Measurements from ENCODE around the gene ATAD2B. TPM values are rescaled to one million over a fixed set of nuclear protein-coding genes. Genes with fewer than 3 reads are reported as not detected.
"Not testable (repeated sequence)": the region's sequence is repeated elsewhere in the genome, so short reads cannot be mapped to it uniquely, and the experiment has no call there.

The ATAD2B gene
- total RNA-seq (10 to 100 TPM in 2 of 10 donors, 1 to 10 TPM in 8; 6.2 to 11.8 (median 8.8) TPM), polyA plus RNA-seq (1 to 10 TPM; 2.2 to 5.9 TPM)
- long read RNA-seq, donor 1, full-length matches to known transcripts = 1 of 9 reads
- long read RNA-seq, donor 1, partial matches to known transcripts = 4 of 9 reads
- long read RNA-seq, donor 1, other reads (novel, unspliced or antisense) = 4 of 9 reads
- long read RNA-seq, donor 2, partial matches to known transcripts = 2 of 6 reads
- long read RNA-seq, donor 2, other reads (novel, unspliced or antisense) = 4 of 6 reads
- long read RNA-seq, donor 3, partial matches to known transcripts = 11 of 21 reads
- long read RNA-seq, donor 3, other reads (novel, unspliced or antisense) = 10 of 21 reads

DNA sequence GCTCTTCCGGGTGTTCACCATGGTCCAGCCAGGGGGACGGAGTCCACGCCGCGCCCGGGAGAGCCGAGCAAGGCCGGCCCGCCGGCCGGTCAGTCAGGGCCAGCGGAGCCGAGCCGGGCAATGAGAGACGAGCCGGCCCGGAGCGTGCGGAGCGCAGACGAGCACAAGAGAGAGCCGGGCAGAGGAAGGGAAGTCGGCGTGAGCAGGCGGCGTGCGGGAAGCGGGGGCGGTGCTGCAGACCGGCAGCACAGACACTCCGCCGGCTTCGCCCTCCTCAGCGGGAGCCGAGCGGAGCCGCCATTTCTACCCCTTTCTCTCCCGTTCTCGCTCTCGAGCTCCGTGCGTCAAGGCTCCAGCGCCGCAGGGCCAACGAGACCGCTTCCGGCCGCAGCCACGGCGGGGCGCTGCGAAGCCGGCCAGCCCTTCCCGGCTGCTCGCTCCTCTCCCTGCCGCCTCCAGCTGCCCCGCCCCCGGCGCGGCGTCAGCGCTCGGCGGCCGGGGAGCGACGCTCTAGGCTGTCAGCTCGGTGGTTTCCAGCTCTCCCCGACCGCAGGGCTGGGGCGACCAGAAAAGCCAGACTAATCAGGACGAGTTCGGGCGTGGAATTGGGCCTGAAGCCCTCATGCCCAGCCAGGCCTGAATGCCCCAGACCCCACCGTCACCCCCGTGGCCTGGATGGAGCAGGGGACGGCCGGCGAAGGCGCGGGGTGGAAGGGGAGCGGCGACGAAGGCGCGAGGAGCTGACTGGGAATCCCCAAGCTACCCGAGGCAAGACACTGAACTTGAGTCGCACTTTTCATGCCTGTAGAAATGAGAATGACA is at the start of gene ATAD2B:
Gene ATAD2B, minus strand, starts transcription at position 374 of the 822 bp plus-strand sequence. Its CDS starts 353 bp downstream, at position 21.
- ATAC-seq (peak; percentile 93 to 96 (median 95)), DNase-seq (peak; percentile 89 to 94)
- WGBS, 2 donors = 0% methylated on average over 82 to 88 of the region's 88 CpGs
- peak within 1 kb of the TSS; percentile 86 to 100 (median 99) for H3K27ac ChIP-seq
- H3K9me3 ChIP-seq = no peaks in the 10 kb centered on the region
- peaks cover 2 to 54% (median 39%) of the 10 kb centered on the region in 9 donors for H3K4me1 ChIP-seq
- TF ChIP-seq, protein P1, sequence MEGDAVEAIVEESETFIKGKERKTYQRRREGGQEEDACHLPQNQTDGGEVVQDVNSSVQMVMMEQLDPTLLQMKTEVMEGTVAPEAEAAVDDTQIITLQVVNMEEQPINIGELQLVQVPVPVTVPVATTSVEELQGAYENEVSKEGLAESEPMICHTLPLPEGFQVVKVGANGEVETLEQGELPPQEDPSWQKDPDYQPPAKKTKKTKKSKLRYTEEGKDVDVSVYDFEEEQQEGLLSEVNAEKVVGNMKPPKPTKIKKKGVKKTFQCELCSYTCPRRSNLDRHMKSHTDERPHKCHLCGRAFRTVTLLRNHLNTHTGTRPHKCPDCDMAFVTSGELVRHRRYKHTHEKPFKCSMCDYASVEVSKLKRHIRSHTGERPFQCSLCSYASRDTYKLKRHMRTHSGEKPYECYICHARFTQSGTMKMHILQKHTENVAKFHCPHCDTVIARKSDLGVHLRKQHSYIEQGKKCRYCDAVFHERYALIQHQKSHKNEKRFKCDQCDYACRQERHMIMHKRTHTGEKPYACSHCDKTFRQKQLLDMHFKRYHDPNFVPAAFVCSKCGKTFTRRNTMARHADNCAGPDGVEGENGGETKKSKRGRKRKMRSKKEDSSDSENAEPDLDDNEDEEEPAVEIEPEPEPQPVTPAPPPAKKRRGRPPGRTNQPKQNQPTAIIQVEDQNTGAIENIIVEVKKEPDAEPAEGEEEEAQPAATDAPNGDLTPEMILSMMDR (IDR thresholded peaks at IDR 0.05) = peak; percentile 65 to 96 (median 92)
- H3K4me3 ChIP-seq = peak within 1 kb of the TSS; percentile 79 to 99 (median 92)
- no peaks in the 10 kb centered on the region for H3K27me3 ChIP-seq
- peaks cover 0 to 17% (median 0%) of the 10 kb centered on the region in 9 donors for H3K36me3 ChIP-seq
- intact Hi-C loops (cut with DNase I) = loop anchor here in 7 of 10 donors (1.0 to 10.0 kb wide), 9 partner anchors 11 to 158 kb away; partner anchors contain the start of genes SF3B6 (in 4 of the 7), TP53I3 (in 4 of the 7), WDCP (in 3 of the 7) and UBXN2A (in 2 of the 7)

DNA sequence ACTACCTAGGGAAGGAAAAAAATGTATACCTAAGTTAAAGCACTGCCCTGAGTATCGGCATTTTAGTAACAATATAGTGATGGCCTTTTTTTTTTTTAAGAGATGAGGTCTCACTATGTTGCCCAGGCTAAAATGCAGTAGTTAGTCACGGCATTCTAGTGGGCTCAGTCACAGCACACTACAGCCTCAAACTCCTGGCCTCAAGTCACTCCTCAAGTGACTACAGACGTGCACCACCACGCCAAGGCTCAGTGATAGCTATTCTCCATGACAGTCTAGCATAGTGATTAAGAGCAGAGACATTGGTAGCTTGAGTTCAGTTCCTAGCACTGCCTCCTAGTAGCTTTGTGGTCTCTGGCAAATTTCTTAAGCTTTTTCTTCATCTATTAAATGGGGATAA is 40.9 kb upstream of the ATAD2B start:
- Histone ChIP-seq H3K27me3 (no peaks in the 10 kb centered on the region), H3K36me3 (peaks cover 0 to 47% (median 8%) of the 10 kb centered on the region in 9 donors), H3K27ac (no peak overlapping the region), H3K4me1 (no peaks in the 10 kb centered on the region), H3K4me3 (no peak overlapping the region), H3K9me3 (no peaks in the 10 kb centered on the region)
- ATAC-seq (no peak), DNase-seq (no peak)
- TF ChIP-seq, protein P1 (IDR thresholded peaks at IDR 0.05) = no peak
- 96 to 98% methylated on average over 4 of the region's 4 CpGs for WGBS, 2 donors
- intact Hi-C loops (cut with DNase I) = no loop called here

DNA sequence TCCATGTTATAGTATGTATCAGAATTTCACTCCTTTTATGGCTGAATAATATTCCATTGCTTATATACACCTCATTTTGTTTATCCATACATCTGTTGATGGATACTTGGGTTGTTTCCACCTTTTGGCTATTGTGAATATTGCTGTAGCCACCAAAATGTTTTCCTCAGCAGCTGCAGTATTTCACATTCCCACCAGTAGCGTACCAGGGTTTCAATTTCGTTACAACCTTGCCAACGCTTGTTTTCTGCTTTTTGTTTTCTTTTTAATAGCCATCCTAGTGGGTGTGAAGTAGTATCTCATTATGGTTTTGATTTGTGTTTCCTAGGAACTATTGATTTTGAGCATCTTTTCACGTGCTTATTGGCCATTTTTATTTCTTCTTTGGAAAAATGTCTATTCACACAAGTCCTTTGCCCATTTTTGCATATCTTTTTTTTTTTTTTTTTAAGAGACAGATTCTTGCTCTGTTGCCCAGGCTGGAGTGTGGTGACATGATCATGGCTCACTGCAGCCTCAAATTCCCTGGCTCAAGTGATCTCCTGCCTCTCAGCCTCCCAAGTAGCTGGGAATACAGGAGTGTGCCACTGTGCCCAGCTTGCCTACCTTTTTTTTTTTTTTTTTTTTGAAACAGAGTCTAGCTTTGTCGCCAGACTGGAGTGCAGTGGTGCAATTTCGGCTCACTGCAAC is 27.5 kb upstream of the ATAD2B start:
- no peaks in the 10 kb centered on the region for H3K27me3 ChIP-seq
- DNase-seq (no peak), ATAC-seq (peak in 1 of 8 donors; percentile 42)
- TF ChIP-seq, protein P1 (IDR thresholded peaks at IDR 0.05) = no peak
- peaks cover 0 to 13% (median 4%) of the 10 kb centered on the region in 9 donors for H3K4me1 ChIP-seq
- intact Hi-C loops (cut with DNase I) = no loop called here
- peaks cover 0 to 18% (median 3%) of the 10 kb centered on the region in 9 donors for H3K36me3 ChIP-seq
- no peak overlapping the region for H3K27ac ChIP-seq
- 87 to 90% methylated on average over 6 of the region's 6 CpGs for WGBS, 2 donors
- H3K4me3 ChIP-seq = no peak overlapping the region
- H3K9me3 ChIP-seq = no peaks in the 10 kb centered on the region

DNA sequence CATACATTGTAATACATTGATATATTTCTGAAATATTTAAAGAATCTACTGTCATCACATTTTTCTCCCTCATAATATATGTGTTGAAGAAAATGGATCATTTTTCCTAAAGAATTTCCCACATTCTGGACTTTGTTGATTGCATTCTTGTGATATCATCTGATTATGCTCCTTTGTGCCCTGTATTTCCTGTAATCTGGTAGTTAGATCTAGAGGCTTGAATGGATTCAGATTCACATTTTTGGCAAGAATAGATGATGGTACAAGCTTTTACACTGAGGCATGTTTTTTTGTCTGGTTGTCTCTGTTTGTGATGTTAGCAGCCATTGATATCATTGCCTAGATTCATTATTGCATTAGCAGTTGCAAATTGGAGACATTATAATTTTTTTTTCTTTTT is 26.7 kb upstream of the ATAD2B start:
- H3K27me3 ChIP-seq = no peaks in the 10 kb centered on the region
- TF ChIP-seq, protein P1 (IDR thresholded peaks at IDR 0.05) = no peak
- H3K36me3 ChIP-seq = peaks cover 0 to 10% (median 0%) of the 10 kb centered on the region in 9 donors
- no peaks in the 10 kb centered on the region for H3K9me3 ChIP-seq
- DNase-seq (no peak), ATAC-seq (no peak)
- no peak overlapping the region for H3K4me3 ChIP-seq
- H3K4me1 ChIP-seq = peaks cover 0 to 13% (median 4%) of the 10 kb centered on the region in 9 donors
- H3K27ac ChIP-seq = no peak overlapping the region
- intact Hi-C loops (cut with DNase I) = no loop called here

DNA sequence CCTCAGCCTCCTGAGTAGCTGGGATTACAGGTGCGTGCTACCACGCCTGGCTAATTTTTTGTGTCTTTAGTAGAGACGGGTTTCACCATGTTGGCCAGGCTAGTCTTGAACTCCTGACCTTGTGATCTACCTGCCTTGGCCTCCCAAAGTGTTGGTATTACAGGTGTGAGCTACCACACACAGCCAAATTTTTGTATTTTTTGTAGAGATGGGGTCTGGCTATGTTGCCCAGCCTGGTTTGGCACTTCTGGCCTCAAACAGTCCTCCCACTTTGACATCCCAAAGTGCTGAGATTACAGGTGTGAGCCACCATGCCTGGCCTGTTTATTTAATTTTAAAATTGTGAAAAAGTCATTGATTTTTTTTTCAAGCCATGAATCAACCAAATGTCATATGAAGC is 25.6 kb upstream of the ATAD2B start:
- H3K9me3 ChIP-seq; H3K36me3 ChIP-seq; intact Hi-C loops (cut with DNase I); H3K27me3 ChIP-seq; H3K27ac ChIP-seq; H3K4me3 ChIP-seq; ATAC-seq; DNase-seq: not testable (repeated sequence)
- H3K4me1 ChIP-seq = peaks cover 0 to 16% (median 5%) of the 10 kb centered on the region in 9 donors
- 99 to 100% methylated on average over 3 of the region's 3 CpGs for WGBS, 2 donors
